ENCODE results near the gene ATP6V0D1. TPM values are rescaled to one million over a fixed set of nuclear protein-coding genes. Genes with fewer than 3 reads are reported as not detected.

The ATP6V0D1 gene
- total RNA-seq, 1 donor from 2014 or later = 64.3 TPM

DNA sequence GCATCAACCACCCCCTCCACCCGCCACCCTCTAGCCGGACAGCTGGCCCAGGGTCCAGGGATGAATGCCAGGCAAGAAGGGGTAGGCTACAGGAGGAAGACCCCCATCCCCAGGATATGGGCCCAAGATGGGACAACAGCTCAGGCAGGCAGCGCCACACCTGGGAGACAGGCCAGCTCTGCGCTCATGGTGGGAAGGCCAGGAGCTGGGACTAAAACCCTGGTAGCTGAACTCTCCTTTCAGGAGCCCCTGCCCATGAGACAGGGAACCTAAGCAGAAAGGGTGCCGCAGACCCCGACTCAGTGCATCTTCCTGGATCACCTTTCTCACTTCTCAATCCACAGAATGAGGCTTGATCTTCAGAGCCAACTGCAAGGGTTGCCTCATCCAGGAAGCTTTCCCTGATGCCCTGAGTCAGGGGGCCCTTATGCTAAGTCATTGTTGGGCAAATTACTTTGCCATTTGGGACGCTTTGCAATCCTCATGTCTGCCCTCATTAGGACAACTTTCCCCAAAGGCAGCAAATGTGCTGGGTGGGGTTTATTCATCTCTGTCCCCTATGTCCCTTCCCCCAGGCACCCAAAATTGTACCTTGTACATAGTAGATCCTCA, 73.7 kb downstream of the ATP6V0D1 start:
- intact Hi-C loops (cut with DNase I) = no loop called here
- Histone ChIP-seq H3K4me3 (no peak overlapping the region), H3K36me3 (no peaks in the 10 kb centered on the region), H3K27ac (peak overlapping the region; percentile 10 to 65), H3K9me3 (no peaks in the 10 kb centered on the region), H3K27me3 (no peaks in the 10 kb centered on the region), H3K4me1 (no peaks in the 10 kb centered on the region)
- TF ChIP-seq, protein P1, sequence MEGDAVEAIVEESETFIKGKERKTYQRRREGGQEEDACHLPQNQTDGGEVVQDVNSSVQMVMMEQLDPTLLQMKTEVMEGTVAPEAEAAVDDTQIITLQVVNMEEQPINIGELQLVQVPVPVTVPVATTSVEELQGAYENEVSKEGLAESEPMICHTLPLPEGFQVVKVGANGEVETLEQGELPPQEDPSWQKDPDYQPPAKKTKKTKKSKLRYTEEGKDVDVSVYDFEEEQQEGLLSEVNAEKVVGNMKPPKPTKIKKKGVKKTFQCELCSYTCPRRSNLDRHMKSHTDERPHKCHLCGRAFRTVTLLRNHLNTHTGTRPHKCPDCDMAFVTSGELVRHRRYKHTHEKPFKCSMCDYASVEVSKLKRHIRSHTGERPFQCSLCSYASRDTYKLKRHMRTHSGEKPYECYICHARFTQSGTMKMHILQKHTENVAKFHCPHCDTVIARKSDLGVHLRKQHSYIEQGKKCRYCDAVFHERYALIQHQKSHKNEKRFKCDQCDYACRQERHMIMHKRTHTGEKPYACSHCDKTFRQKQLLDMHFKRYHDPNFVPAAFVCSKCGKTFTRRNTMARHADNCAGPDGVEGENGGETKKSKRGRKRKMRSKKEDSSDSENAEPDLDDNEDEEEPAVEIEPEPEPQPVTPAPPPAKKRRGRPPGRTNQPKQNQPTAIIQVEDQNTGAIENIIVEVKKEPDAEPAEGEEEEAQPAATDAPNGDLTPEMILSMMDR (IDR thresholded peaks at IDR 0.05) = no peak
- no peak for DNase-seq (ENCODE audit: low spot score in 2 of 2)

DNA sequence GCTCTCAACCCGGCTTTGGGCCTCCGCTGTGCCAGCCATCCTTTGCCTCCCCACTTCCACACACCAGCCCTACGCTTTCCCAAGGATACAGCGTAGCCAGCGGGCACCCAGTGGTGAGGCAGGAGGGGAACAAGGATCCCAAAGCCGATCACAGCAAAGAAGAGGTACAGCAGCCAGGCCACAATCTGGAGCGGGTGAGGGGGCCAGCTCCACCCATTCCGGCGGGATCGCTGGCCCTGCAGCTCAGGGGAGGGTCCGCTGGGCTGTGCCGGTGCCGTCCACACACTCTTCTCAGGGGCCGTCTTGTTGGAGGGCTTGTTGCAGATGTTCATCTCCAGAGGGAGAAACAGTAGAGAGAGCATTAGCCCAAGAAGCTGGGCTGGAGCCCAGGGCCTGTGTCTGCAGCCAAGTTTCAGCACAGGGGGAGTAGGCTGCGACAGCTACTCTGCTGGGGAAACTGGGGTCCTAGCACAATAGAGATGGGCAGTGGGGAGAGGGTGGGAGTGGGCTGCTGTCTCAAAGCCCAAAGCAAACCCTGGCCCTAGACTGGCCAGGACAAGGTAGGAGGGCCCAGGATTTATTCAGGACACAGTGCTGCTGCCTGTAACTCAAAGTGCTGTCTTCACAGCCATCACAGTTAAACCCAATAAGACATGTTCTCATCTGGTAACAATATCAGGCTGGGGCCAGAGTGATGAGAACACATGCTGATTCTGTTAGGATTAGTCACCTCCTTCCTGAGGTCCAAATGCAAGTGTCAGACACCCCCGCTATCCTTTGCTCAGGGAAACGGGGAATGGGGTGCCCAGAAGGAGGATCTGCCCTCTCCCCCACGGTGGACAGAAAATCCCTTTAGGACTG, 74.6 kb downstream of the ATP6V0D1 start:
- intact Hi-C loops (cut with DNase I) = no loop called here
- no peak for DNase-seq (ENCODE audit: low spot score in 2 of 2)
- no peaks in the 10 kb centered on the region for H3K4me1 ChIP-seq

DNA sequence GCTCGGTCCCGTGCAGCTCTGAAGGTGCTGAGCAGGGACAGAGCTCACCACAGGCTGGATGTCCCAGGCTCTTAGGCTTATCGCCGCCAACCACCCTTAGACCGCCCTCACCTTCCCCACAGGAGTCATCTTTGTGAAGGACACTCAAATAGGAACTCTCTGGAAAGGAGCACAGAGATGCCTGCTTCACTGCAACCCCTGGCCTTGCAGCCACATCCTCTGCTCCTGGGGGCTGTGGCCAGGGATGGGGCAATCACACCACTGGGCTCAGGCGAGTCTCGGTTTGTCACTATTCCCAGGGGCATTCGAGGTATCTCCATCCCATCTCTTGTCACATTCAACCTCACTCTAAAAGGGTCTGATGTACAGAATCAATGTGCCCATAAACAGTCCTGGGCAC, 75.6 kb downstream of the ATP6V0D1 start:
- intact Hi-C loops (cut with DNase I) = no loop called here
- H3K27ac ChIP-seq = peak overlapping the region in 1 of 2 donors; percentile 4
- H3K9me3 ChIP-seq = no peaks in the 10 kb centered on the region
- no peaks in the 10 kb centered on the region for H3K4me1 ChIP-seq
- H3K4me3 ChIP-seq = no peak overlapping the region
- H3K36me3 ChIP-seq = no peaks in the 10 kb centered on the region
- no peak for DNase-seq (ENCODE audit: low spot score in 2 of 2)
- H3K27me3 ChIP-seq = no peaks in the 10 kb centered on the region
- TF ChIP-seq, protein P1 (IDR thresholded peaks at IDR 0.05) = no peak

More for the DNA sequence above, 74.6 kb downstream of the ATP6V0D1 start:
- no peaks in the 10 kb centered on the region for H3K36me3 ChIP-seq
- H3K27ac ChIP-seq = peak overlapping the region; percentile 10 to 57
- H3K27me3 ChIP-seq = no peaks in the 10 kb centered on the region
- no peaks in the 10 kb centered on the region for H3K9me3 ChIP-seq
- no peak overlapping the region for H3K4me3 ChIP-seq
- TF ChIP-seq, protein P1 (IDR thresholded peaks at IDR 0.05) = no peak

DNA sequence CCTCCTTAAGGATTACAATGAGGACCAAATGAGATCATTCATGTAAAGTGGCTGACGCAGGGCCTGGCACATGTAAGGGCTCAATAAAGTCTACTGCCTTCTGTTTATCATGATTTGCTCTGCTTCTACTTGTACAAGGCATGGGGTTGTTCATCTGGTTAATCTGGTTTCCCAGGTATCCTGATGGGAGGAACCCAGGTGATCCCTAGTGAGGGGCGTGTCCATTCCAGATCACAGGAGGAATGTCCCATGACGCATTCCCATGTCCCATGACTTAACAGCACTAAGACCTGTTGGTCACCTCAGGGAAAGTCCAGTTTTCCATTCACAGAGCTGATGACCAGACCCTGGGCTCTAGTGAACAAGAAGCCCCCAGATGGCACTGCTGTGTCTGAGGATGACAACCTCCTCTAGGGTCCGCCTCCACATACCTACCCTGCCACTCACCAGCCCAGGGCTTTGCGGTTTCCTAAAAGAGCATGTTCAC, 76.2 kb downstream of the ATP6V0D1 start:
- intact Hi-C loops (cut with DNase I) = no loop called here

DNA sequence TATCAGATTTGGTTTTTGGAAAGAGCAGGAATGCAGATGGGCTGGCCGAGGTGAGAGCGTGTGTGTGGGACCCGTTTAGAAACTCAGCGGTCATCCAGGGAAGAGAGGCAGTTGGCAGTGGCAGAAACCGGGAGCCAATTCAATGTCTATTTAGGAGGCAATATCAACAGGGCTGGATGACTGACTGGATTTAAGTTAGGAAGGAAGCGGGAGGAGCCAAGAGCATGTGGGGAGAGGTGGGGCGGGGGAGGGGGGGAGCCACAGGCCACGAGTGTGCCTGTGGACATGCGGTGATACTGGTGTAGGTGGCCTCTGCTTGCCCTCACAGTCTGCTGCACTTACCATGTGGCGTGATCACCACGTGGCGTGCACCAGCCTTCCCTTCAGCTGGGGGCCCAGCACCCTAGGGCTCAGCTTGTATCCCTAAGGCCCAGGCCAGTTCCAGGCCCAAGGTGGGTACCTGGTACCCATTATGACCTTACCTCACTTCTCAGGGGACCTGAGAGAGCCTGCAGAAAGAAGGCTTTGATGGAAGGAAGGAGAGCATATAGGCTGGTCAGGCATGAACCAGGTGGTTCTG, 76.9 kb downstream of the ATP6V0D1 start:
- H3K36me3 ChIP-seq = no peaks in the 10 kb centered on the region
- no peak overlapping the region for H3K27ac ChIP-seq
- DNase-seq (ENCODE audit: low spot score in 2 of 2) = no peak
- intact Hi-C loops (cut with DNase I) = no loop called here
- TF ChIP-seq, protein P1 (IDR thresholded peaks at IDR 0.05) = no peak
- no peaks in the 10 kb centered on the region for H3K27me3 ChIP-seq
- no peak overlapping the region for H3K4me3 ChIP-seq
- peaks cover 0 to 6% of the 10 kb centered on the region in 2 donors for H3K4me1 ChIP-seq
- no peaks in the 10 kb centered on the region for H3K9me3 ChIP-seq

More for the DNA sequence above, 76.2 kb downstream of the ATP6V0D1 start:
- H3K27me3 ChIP-seq = no peaks in the 10 kb centered on the region
- H3K4me3 ChIP-seq = no peak overlapping the region
- DNase-seq (ENCODE audit: low spot score in 2 of 2) = no peak
- H3K27ac ChIP-seq = no peak overlapping the region
- H3K9me3 ChIP-seq = no peaks in the 10 kb centered on the region
- TF ChIP-seq, protein P1 (IDR thresholded peaks at IDR 0.05) = no peak
- H3K36me3 ChIP-seq = no peaks in the 10 kb centered on the region
- no peaks in the 10 kb centered on the region for H3K4me1 ChIP-seq

Measured in ascending aorta (tissue), 2 donors.